NCI-H1694 treated with DMSO at 0.1 percent for 48 hours (cell line): ENCODE data around the gene CASTOR1.

ENCODE experiments used
- DNase-seq: peaks from one replicate; lab custom pipeline; 2025; lab: John Stamatoyannopoulos, UW

CASTOR1 gene

GRCh38 chr22:30263883-30264282, 25.4 kb downstream of the CASTOR1 start:
- no peak for DNase-seq

- peak; percentile 45 for DNase-seq
These were observed 26.2 kb downstream of the CASTOR1 start for GRCh38 chr22:30262917-30263741.

DNA sequence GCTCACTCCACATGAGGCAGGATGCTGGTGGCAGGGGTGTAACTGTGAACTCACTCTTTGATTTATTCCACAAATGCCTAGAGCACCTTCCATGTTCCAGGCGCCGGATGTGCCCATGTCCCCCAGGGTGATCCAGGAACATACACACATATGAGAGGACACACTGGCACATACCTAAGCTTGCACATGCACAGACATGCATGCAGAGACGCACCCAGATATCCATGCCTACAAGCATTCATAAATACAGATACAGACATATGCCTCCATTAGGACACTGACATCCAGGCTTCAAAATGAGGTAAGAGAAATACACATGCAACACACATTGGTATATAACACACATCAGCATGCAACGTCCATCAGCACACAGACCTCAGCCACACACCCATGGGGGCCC, 27.2 kb downstream of the CASTOR1 start:
- DNase-seq = no peak

DNA sequence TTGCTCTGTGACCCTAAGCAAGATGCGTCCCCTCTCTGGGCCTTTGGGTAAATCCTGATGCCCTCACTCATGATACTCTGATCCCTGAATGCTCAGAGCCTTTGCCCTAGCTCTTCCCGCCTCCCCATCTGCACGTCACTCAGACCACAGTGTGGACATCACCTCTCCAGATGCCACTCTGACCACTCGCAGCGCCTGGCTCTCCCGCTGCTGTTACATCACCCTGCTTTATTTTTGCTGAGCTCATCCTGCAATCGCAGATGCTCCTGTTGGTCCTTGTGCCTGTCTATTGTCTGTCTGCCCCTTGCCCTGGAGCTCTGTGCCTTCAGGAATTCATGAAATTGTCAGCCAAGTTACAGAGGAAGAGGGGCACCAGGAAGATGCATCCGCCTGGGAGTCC, 28.2 kb downstream of the CASTOR1 start:
- no peak for DNase-seq

GRCh38 chr22:30260682-30261081, 28.6 kb downstream of the CASTOR1 start:
- no peak for DNase-seq

DNA sequence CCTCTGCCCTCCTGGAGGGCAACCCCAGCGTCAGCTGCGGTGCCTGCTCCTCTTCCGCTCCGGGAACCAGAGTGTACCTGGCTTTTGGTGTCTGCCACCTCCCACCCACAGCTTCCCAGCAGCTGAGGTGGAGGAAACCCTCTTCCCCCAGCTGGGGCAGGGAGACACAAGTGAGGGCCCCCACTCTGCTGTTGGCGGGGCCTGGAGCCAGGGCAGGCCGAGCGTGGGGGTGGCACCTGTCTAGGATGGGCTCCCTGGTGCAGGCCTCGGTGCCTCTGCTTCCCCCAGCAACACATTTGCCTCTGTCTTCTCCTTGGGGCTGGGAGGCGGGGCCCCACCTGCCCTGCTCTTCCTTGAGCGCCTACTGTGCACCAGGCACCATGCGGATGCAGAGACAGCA, 29.0 kb downstream of the CASTOR1 start:
- no peak for DNase-seq

GRCh38 chr22:30254314-30254713, 35.0 kb downstream of the CASTOR1 start:
- DNase-seq = no peak

DNA sequence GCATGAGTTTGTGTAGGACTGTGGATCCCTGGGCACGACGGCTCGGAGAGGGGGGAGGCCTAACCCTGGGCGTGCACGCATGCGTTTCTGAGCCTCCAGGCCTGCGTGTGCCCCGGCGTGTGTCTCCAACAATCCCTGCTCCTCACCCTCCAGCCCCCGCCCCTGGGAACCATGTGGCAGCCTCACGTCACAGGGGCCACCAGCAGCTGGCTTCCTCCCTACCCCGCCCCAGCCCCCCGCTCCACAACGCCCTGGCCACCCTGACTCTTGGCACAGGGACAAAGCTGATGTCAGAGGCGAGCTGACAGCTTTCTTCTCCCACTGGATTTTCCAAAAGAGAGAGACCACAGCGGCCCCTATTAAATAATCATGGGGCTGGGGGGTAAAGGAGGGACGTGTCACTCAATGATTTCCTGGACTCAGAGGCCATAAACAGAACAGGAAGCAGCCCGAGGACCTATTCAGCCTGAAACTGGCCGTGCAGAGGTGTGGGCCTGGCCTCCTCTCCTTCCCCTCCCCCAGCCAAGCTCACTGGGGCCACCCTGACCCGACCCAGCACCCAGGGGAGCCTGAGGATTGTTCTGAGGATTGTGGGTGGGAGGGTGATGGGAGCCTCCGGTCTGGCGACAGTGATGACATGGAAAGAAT, 36.0 kb downstream of the CASTOR1 start:
- peak; percentile 68 for DNase-seq

DNA sequence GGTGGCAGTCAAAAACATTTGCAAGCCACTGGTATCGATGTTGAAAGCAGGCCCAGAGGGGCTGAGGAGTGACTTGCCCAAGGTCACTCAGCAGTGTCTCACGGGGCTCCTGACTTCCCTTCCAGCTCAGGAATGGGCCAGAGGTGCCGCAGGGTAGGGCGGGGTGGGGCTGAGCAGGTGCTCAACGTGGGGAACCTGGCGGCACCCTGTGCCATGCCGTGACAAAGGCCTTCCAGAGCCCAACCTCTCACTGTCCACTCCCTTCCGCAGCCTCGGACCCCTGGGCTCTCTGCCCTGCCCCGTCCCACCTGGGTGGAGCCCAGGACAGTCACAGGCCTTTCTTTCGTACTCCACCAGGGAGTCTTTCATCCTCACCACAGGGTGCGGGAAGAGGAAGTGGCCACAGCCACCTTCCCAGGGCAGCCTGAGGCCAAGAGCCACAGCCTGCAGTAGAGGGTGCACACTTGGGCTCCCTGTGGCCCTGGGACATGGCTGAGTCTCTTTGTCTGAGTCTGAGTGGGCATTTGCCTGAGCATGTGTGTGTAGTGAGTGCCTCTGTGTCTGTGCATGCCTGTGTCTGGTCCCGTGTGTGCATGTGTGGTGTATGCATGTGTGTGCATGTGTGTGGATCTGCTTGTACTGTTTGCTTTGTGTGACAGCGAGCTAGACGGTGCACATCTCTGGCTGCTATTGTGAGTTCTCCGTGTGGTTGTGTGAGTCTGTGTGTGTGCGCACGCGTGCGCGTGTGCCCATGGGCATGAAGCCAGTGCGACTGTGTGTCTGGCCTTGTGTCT, 36.7 kb downstream of the CASTOR1 start:
- no peak for DNase-seq

- DNase-seq = no peak
These were observed 37.6 kb downstream of the CASTOR1 start for GRCh38 chr22:30251711-30252110.

GRCh38 chr22:30250661-30251267, 38.5 kb downstream of the CASTOR1 start:
- no peak for DNase-seq

GRCh38 chr22:30250039-30250565, 39.2 kb downstream of the CASTOR1 start:
- no peak for DNase-seq

DNA sequence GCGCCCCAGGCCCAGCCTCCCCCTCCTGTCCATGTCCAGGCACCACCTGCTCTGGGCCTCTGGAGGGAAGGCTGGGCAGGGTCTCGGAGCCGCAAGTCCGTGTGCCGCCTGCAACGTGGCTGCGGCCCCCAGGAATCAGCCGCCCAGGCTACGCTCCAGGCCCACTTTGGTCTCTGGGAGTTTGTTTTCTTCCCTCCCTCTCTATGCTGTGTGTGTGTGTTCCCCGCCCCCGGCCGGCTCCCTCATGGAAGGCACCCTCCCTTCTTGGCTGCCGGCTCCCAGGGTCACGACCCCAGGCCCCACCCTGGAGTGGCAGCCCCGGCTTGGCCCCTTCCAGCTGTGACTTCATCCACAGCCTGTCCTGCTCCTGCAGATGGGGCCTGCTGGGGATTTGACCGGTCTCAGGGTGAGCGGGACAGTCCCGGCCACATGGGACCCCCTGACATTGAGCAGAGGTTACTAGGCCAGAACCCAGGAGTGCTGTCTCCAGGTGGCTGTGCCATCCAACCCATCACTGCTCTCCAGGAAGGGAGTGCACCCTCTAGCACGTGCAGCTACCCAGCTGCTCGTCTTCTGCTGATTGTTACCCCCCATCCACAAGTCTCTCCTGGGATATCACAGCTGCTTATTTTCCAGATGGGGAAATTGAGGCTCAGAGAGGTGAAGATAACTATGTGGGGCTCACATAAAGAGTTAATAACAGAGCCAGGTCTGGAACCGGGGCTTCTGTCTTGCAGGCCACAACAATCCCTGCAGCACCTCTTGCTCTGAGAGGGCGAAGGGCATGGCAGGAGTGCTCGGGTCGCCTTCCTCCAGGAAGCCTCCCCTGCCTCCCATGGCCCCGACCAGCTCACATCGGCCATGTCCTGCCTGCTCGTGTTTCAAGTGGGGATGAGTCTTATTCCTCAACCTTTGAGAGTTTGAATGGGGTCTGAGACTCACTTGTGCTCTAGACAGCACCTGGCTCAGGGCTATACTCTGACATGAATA, 40.0 kb downstream of the CASTOR1 start:
- DNase-seq = no peak

- no peak for DNase-seq
These were observed 40.8 kb downstream of the CASTOR1 start for GRCh38 chr22:30248484-30248883.

DNA sequence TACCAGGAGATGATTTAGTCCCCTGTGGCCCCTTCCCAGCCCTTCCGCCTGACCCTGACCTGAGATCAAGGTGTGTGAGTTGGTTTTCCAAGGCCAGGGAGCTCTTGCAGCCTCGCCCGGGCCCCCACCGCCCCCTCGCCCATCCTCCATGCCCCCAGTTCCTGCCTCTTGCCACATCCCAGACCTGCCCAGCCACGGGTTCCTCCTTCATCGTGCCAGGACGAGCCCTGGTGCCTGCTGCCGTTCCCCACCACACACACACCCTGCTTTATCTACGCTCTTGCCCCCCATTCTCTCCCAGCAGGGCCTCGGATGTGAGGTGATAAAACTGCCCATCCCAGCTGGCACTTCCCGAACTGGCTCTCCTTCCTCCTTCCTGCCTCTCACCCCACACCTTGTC, 41.3 kb downstream of the CASTOR1 start:
- no peak for DNase-seq

DNA sequence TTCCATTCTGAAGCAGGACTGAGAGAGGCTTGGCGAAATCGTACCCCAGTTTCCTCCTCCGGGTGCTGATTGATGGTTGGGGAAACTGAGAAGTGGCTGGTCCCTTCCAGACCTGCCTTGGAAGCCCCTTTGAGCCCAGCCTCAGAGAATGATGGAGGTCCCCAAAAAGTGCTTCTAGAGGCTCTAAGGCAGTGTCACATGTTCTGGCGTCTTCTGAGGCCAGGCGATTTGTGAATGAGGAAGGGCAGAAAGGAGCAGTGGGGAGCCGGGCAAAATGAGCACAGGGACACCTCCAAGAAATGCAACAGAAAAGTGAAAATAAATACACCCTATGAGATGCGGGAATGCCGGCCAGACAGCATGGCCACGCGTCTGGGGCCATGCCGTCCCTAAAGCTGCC, 41.7 kb downstream of the CASTOR1 start:
- DNase-seq = no peak

- DNase-seq = no peak
These were observed 42.4 kb downstream of the CASTOR1 start for GRCh38 chr22:30246814-30247376.

DNA sequence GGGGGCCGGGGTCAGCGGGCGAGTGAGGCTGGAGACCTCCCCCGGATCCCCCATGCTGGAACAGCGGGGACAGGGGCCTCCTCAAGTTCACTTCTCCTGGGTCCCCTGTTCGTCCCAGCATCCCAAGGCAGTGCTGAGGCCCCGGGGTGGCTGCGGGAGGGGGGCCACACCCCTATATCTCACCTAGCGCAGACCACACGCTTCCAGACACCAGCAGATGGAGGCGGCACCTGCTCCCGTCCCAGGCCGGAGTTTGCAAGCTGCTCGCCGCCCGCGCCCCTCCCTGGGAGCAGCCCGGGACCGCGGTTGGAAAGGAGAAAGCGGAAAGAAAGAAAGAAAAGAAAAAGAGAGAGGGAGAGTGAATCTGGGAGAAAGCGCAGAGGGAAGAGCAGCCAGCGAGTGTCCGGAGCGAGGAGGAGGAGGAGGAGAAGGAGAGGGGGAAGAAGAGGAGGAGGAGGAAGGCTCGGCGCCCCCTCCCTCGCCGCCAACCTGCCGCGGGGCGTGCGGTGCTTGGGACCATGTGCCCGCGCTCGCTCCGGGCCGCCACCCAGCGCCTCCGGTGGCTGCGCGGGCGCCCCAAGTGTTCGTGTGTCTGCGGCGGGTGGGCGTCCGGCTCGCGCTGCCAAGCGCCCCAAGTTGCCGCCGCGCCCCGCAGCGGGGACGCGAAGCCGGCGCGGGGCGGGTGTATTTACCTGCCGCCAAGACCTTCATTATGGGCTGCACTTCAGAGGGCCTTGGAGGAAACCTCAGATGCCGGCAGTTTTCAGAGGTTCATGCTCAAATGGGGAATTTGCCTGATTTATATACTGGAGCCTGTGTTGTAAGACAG, 43.1 kb downstream of the CASTOR1 start, which contains the start of gene LIF:
Gene LIF (minus strand): TSS at position 775 of the 829 bp plus-strand sequence. CDS start 64 bp downstream, at position 711.
- DNase-seq = peak; percentile 26

DNA sequence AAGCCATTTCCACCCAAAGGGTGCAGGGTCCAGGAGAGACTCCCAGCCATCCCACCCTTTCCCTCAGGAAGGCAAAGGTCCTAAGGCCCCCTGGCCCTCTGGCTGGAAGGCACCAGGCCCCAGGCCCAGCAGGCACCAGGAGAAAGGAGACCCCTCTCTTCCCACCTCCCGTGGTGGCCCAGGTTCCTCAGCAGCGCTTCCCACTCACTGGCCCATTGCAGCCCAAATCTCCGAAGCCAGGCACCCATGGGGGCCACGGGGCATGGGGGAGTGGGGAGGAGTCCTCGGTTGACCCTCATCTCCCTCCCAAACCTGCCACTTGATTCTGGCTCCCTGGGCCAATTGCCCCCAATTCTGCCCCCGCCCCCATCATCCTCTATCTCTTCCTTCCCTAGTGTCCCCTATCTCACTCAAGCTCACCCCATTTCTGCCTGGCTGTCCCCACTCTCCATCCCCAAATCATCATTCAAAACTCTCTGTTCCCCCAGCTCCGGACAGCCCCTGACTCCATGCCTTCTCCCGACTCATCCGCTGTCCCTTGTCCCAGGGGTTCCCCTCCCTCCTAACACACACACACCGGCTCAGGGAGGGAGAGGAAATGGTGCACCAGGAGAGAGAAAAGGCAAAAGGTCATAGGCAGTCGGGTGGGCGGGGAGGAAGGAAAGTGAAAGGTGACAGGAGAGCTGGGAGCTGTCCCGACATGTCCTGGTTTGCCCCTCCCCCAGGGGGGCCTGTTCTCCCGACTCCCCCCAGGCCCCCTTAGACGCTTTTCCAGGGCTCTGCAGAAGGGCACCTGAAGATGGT, 43.9 kb downstream of the CASTOR1 start:
- no peak for DNase-seq
